GM12878 (cell line): ENCODE results near the gene RIC1. TPM values are rescaled to one million over a fixed set of nuclear protein-coding genes. Genes with fewer than 3 reads are reported as not detected.
A peak's percentile ranks its signal among the peaks of the same experiment; 100 is the strongest.

Experiments used
- ATAC-seq: fragments of 200-7000 bp; cut with Tn5 transposase; 3 replicates; pipeline ENCODE4 v1.9.1; 2020; ENCODE audit warnings: mild to moderate bottlenecking, moderate library complexity
- BruUV-seq: library from RNA; stranded (reverse); fragments of 400-500 nt; replicated peaks from 2 replicates; lab custom pipeline; 2021; lab: Mats Ljungman, UMichigan
- CTCF ChIA-PET: fragments of 300-600 bp; sonication (Branson Sonifier 250); formaldehyde crosslinking; extraction: SDS; loops from one replicate; lab custom pipeline; 2021; ENCODE audit warnings: inconsistent platforms; lab: Yijun Ruan, JAX
- POLR2A ChIA-PET: fragments of 350-600 bp; formaldehyde crosslinking; extraction: SDS; loops from one replicate; lab custom pipeline; 2021; ENCODE audit warnings: inconsistent platforms; lab: Charles Lee
- RAD21 ChIA-PET: fragments of 300-600 bp; sonication (Branson Sonifier 250); formaldehyde crosslinking; loops from one replicate; lab custom pipeline; 2023; ENCODE audit warnings: antibody characterized with exemption; ENCODE audit not compliant: unreplicated experiment; lab: Charles Lee
- SMC1A ChIA-PET: fragments of 300-600 bp; sonication (Branson Sonifier 250); formaldehyde crosslinking; loops from one replicate; lab custom pipeline; 2023; ENCODE audit not compliant: unreplicated experiment, uncharacterized antibody; lab: Charles Lee
- DNase-seq: peaks from one replicate; pipeline ENCODE4 v3.0.0-alpha.2; 2011; ENCODE audit warnings: low read depth, low spot score
- FAIRE-seq: peaks from 3 replicates; lab custom pipeline; 2011; peaks lifted over from hg19 to GRCh38; lab: Jason Lieb, UNC
- H2AFZ ChIP-seq: 2 replicates; pipeline ENCODE4 v1.6.0; 2011; ENCODE audit warnings: low read depth, low read length, control low read depth; ENCODE audit not compliant: control insufficient read depth
- H3K27ac ChIP-seq: 2 replicates; pipeline ENCODE4 v1.5.1; 2011; ENCODE audit warnings: control low read depth; ENCODE audit not compliant: control insufficient read depth, insufficient read depth
- H3K27me3 ChIP-seq, 2 experiments: replicated peaks in 1 of 2; 2 replicates each; pipeline versions ENCODE4 v1.6.0 to v1.6.1; 2011; ENCODE audit warnings: low read length in 1 of 2; ENCODE audit not compliant: control insufficient read depth in 2 of 2, insufficient read depth in 2 of 2
- H3K36me3 ChIP-seq, 2 experiments: 2 replicates each; pipeline ENCODE4 v1.5.1; 2011; ENCODE audit warnings: low read length in 1 of 2; ENCODE audit not compliant: control insufficient read depth in 2 of 2, insufficient read depth in 2 of 2
- H3K4me1 ChIP-seq: 2 replicates; pipeline ENCODE4 v1.6.1; 2011; ENCODE audit warnings: mild to moderate bottlenecking, low read length, moderate library complexity, mixed read lengths; ENCODE audit not compliant: control insufficient read depth, insufficient read depth
- H3K4me2 ChIP-seq: 2 replicates; pipeline ENCODE4 v1.6.0; 2011; ENCODE audit warnings: control low read depth; ENCODE audit not compliant: control insufficient read depth, insufficient read depth
- H3K4me3 ChIP-seq: fragments of 200-600 bp; sonication (generic); 2 replicates; pipeline ENCODE4 v1.5.1; 2016
- H3K79me2 ChIP-seq: 2 replicates; pipeline ENCODE4 v1.6.0; 2011; ENCODE audit warnings: low read length; ENCODE audit not compliant: control insufficient read depth, insufficient read depth
- H3K9ac ChIP-seq: 2 replicates; pipeline ENCODE4 v1.8.0; 2011; ENCODE audit warnings: low read length, control low read depth, mixed read lengths; ENCODE audit not compliant: control insufficient read depth, insufficient read depth
- H3K9me3 ChIP-seq: replicated peaks from 3 replicates; pipeline ENCODE4 v1.5.1; 2011; ENCODE audit warnings: mild to moderate bottlenecking, low read length; ENCODE audit not compliant: control insufficient read depth, insufficient read depth
- H4K20me1 ChIP-seq: 2 replicates; pipeline ENCODE4 v1.6.0; 2011; ENCODE audit not compliant: control insufficient read depth, insufficient read depth
- ASH2L ChIP-seq: fragments of 300-600, 200-600 bp; sonication (generic); IDR thresholded peaks from 2 replicates; pipeline ENCODE4 v1.6.1; 2017; ENCODE audit warnings: low read depth, mild to moderate bottlenecking, borderline replicate concordance
- ATF7 ChIP-seq: fragments of 450-650 bp; IDR thresholded peaks from 2 replicates; pipeline ENCODE4 v1.6.1; 2016; ENCODE audit warnings: low read depth, mild to moderate bottlenecking
- BCL11A ChIP-seq: IDR thresholded peaks from 2 replicates; pipeline ENCODE4 v1.6.1; 2011; ENCODE audit warnings: low read depth, low read length
- CHD1 ChIP-seq: IDR thresholded peaks from 2 replicates; pipeline ENCODE4 v1.6.1; 2012; ENCODE audit warnings: low read depth, low read length, improper control_type of control experiment
- E2F8 ChIP-seq: fragments of 450-650 bp; IDR thresholded peaks from 2 replicates; pipeline ENCODE4 v1.6.1; 2018; ENCODE audit warnings: mild to moderate bottlenecking, low read depth, moderate library complexity; ENCODE audit not compliant: partially characterized antibody
- IKZF1 ChIP-seq: fragments of 450-650 bp; conservative IDR thresholded peaks from 2 replicates; pipeline ENCODE4 v1.6.1; 2017; ENCODE audit warnings: antibody characterized with exemption, mild to moderate bottlenecking
- IKZF2 ChIP-seq, 2 experiments: fragments of 450-650 bp; IDR thresholded peaks; 2 replicates each; pipeline ENCODE4 v1.6.1; 2017; ENCODE audit warnings: mild to moderate bottlenecking in 2 of 2, moderate library complexity in 2 of 2
- MLLT1 ChIP-seq: fragments of 450-650 bp; IDR thresholded peaks from 2 replicates; pipeline ENCODE4 v1.6.1; 2016; ENCODE audit warnings: mild to moderate bottlenecking
- NFXL1 ChIP-seq: fragments of 450-650 bp; IDR thresholded peaks from 2 replicates; pipeline ENCODE4 v1.6.1; 2017; ENCODE audit warnings: antibody characterized with exemption, mild to moderate bottlenecking, borderline replicate concordance
- NFYB ChIP-seq: IDR thresholded peaks from 2 replicates; pipeline ENCODE4 v1.6.1; 2011; ENCODE audit warnings: low read depth, mild to moderate bottlenecking, low read length, improper control_type of control experiment, moderate library complexity; ENCODE audit not compliant: insufficient read depth
- PBX3 ChIP-seq: IDR thresholded peaks from 2 replicates; pipeline ENCODE4 v1.6.1; 2011; ENCODE audit warnings: mild to moderate bottlenecking, low read depth, low read length, moderate library complexity; ENCODE audit not compliant: insufficient replicate concordance
- STAT1 ChIP-seq: fragments of 450-650 bp; conservative IDR thresholded peaks from 2 replicates; pipeline ENCODE4 v1.6.1; 2014; ENCODE audit warnings: antibody characterized with exemption, mild to moderate bottlenecking
- SUZ12 ChIP-seq: fragments of 200-600 bp; sonication (generic); IDR thresholded peaks from one replicate; pipeline ENCODE4 v1.6.1; 2018; ENCODE audit warnings: antibody characterized with exemption, mild to moderate bottlenecking; ENCODE audit not compliant: unreplicated experiment
- TBL1XR1 ChIP-seq: IDR thresholded peaks from 2 replicates; pipeline ENCODE4 v1.6.1; 2012; ENCODE audit warnings: low read depth, low read length, improper control_type of control experiment
- TCF3 ChIP-seq: IDR thresholded peaks from 2 replicates; pipeline ENCODE4 v1.6.1; 2012; ENCODE audit warnings: low read depth, mild to moderate bottlenecking, low read length, borderline replicate concordance; ENCODE audit not compliant: insufficient read depth
- YY1 ChIP-seq: IDR thresholded peaks from 2 replicates; pipeline ENCODE4 v1.6.1; 2011; ENCODE audit warnings: low read depth, mild to moderate bottlenecking, low read length
- ZNF384 ChIP-seq: IDR thresholded peaks from 2 replicates; pipeline ENCODE4 v1.6.1; 2012; ENCODE audit warnings: low read depth, mild to moderate bottlenecking, low read length, improper control_type of control experiment, borderline replicate concordance
- WGBS: methylation state at CpG from one replicate; pipeline ENCODE4 v1.1.6; 2016; ENCODE audit warnings: low lambda C conversion rate; ENCODE audit not compliant: insufficient replicate concordance, insufficient coverage; ENCODE audit errors: missing lambda C conversion rate; 5-methylcytosine and 5-hydroxymethylcytosine counted together
- in situ Hi-C: fragments of 300-500 bp; cut with MboI; formaldehyde crosslinking; loops from 9 replicates; pipeline ENCODE4 v1.14.3; 2018; ENCODE audit warnings: mixed read lengths
- intact Hi-C: fragments of 100-400 bp; cut with micrococcal nuclease; formaldehyde crosslinking; loops from one replicate; pipeline ENCODE4 v1.14.2; 2022; ENCODE audit not compliant: unreplicated experiment
- polyA plus RNA-seq, 11 experiments: library from polyadenylated mRNA; depleted of rRNA in 4 of 11; unstranded in 6 of 11; stranded (reverse) in 5 of 11; fragments of >200 nt; fragmentation: Nextera tagmentation in 4 of 11; fragmentation: Illumina TruSeq in 1 of 11; extraction: Ambion mirVana in 4 of 11; extraction: Trizol in 1 of 11; gene quantifications; 1 replicate in 1 of 11; 2 replicates in 10 of 11; pipeline versions ENCODE4 v1.2.1 to v1.2.3, GENCODE V29; 2011 to 2016; ENCODE audit warnings: inconsistent platforms in 2 of 11, missing spikeins in 2 of 11, low read depth in 1 of 11
- total RNA-seq, 4 experiments: library from RNA; depleted of rRNA in 3 of 4; stranded (reverse); fragments of >200 nt in 3 of 4; fragmentation: Illumina TruSeq in 1 of 4; extraction: Trizol in 1 of 4; gene quantifications; 2 replicates each; pipeline versions ENCODE4 v1.2.1 to v1.2.3, GENCODE V29; 2013 to 2021

RIC1 gene
- total and polyA plus RNA-seq, 10 of the 15 experiments (the other 5 are each of a cell fraction or from before 2014, with no cell fraction given): 6.2 to 59.8 (median 33.3) TPM

- no peak for TF ChIP-seq SUZ12
- TF ChIP-seq, all 136 proteins: peak for 0
Observed at GRCh38 chr9:5592904-5593303, 36.0 kb upstream of the RIC1 start (continued).

- BruUV-seq: no TSS peak
- Histone ChIP-seq H2AFZ (no peak overlapping the region), H3K9me3 (peaks cover 4% of the 10 kb centered on the region), H3K9ac (peak overlapping the region; percentile 31; the same call in 1 of the 2 replicates), H3K4me2 (peak overlapping the region; percentile 87), H3K79me2 (peaks cover 6% of the 10 kb centered on the region), H3K27me3 (no peaks in the 10 kb centered on the region), H3K4me1 (peaks cover 51% of the 10 kb centered on the region), H3K4me3 (0 out of 2 replicates have a peak overlapping the region, but pooled peaks have one; percentile 9), H4K20me1 (no peaks in the 10 kb centered on the region), H3K36me3 (peaks cover 0 to 6% of the 10 kb centered on the region in 2 experiments; a peak in 1 of 4 replicates), H3K27ac (peak overlapping the region; percentile 93)
- 2% methylated on average over 2 of the region's 2 CpGs for WGBS
- ChIA-PET RAD21 (interaction anchor here (1.6 to 4.6 kb wide), 2 partner anchors 11 to 168 kb away, joined by 3 to 28 read pairs; no protein-coding TSS in a partner anchor), SMC1A (interaction anchor here (0.9 to 4.7 kb wide), 8 partner anchors 11 to 154 kb away, joined by 4 to 27 read pairs (median 9); partner anchors contain the start of genes CD274 and PDCD1LG2), CTCF (interaction anchor here (1.5 to 3.7 kb wide), 4 partner anchors 10 to 607 kb away, joined by 4 to 17 read pairs (median 8); no protein-coding TSS in a partner anchor), POLR2A (interaction anchor here (1.4 to 1.5 kb wide), 4 partner anchors 13 to 144 kb away, joined by 3 to 5 read pairs (median 4); partner anchors contain the start of gene CD274)
- peak; percentile 92 for FAIRE-seq
- peak; percentile 55 for ATAC-seq
- DNase-seq: peak; percentile 90
- intact Hi-C loops: loop anchor here (5.0 to 10.0 kb wide), 6 partner anchors 157 to 852 kb away; partner anchors contain the start of genes AK3, JAK2 and PLGRKT
- in situ Hi-C loops: loop anchor here (5.0 kb wide), 3 partner anchors 137 to 832 kb away; partner anchors contain the start of gene JAK2
- no peak for TF ChIP-seq PBX3
- peak; percentile 98 for TF ChIP-seq ATF7
- no peak for TF ChIP-seq YY1
- no peak for TF ChIP-seq NFXL1
- no peak for TF ChIP-seq NFYB
- TF ChIP-seq IKZF2 (IDR thresholded peaks at IDR 0.05): peak; percentile 100
- no peak for TF ChIP-seq CHD1
- no peak for TF ChIP-seq ZNF384
- TF ChIP-seq BCL11A: peak; percentile 95
- peak; percentile 59; the same call in 1 of the 2 replicates for TF ChIP-seq TCF3
- peak; percentile 98 for TF ChIP-seq IKZF1
- TF ChIP-seq STAT1: no peak
- TF ChIP-seq TBL1XR1: peak; percentile 94
- no peak for TF ChIP-seq ASH2L
- TF ChIP-seq E2F8: peak; percentile 57
- peak; percentile 69; the same call in 1 of the 2 replicates for TF ChIP-seq MLLT1
Observed at GRCh38 chr9:5593904-5594303, 35.0 kb upstream of the RIC1 start.
